Keratinocyte (primary cell): ENCODE data around the gene ZFP36L2. TPM values are rescaled to one million over a fixed set of nuclear protein-coding genes. Genes with fewer than 3 reads are reported as not detected.

Experiments used
- DNase-seq: peaks from one replicate; pipeline ENCODE4 v3.0.0-alpha.2; 2011; ENCODE audit warnings: low read depth, missing footprints, low spot score
- FAIRE-seq: peaks from 2 replicates; lab custom pipeline; 2011; peaks lifted over from hg19 to GRCh38; lab: Jason Lieb, UNC
- H2AFZ ChIP-seq: 2 replicates; pipeline ENCODE4 v1.6.0; 2012; ENCODE audit warnings: low read length, control low read depth, inconsistent platforms; ENCODE audit not compliant: control insufficient read depth
- H3K27ac ChIP-seq: 2 replicates; pipeline ENCODE4 v1.5.1; 2011; ENCODE audit warnings: low read length; ENCODE audit not compliant: control insufficient read depth, insufficient read depth
- H3K27me3 ChIP-seq: 3 replicates; pipeline ENCODE4 v1.6.0; 2011; ENCODE audit warnings: low read length; ENCODE audit not compliant: control insufficient read depth, insufficient read depth; ENCODE audit errors: extremely low read depth
- H3K36me3 ChIP-seq, 2 experiments: 2 replicates in 1 of 2; 3 replicates in 1 of 2; pipeline ENCODE4 v1.5.1; 2011; ENCODE audit warnings: low read length in 2 of 2, mild to moderate bottlenecking in 1 of 2; ENCODE audit not compliant: control insufficient read depth in 2 of 2, insufficient read depth in 2 of 2; ENCODE audit errors: extremely low read depth in 1 of 2
- H3K4me1 ChIP-seq: 3 replicates; pipeline ENCODE4 v1.5.1; 2011; ENCODE audit warnings: low read length; ENCODE audit not compliant: control insufficient read depth, insufficient read depth; ENCODE audit errors: extremely low read depth
- H3K4me2 ChIP-seq: 3 replicates; pipeline ENCODE4 v1.6.0; 2011; ENCODE audit warnings: low read depth, low read length; ENCODE audit not compliant: control insufficient read depth, insufficient read depth; ENCODE audit errors: extremely low read depth
- H3K4me3 ChIP-seq, 3 experiments: fragments of 200-600 bp in 1 of 3; sonication (generic) in 1 of 3; 2 replicates in 2 of 3; 3 replicates in 1 of 3; pipeline ENCODE4 v1.5.1; 2011 to 2016; ENCODE audit warnings: low read length in 3 of 3, mild to moderate bottlenecking in 3 of 3, control low read depth in 2 of 3, inconsistent platforms in 1 of 3, low read depth in 1 of 3, mixed read lengths in 1 of 3, mixed run types in 1 of 3, moderate library complexity in 1 of 3; ENCODE audit not compliant: control insufficient read depth in 2 of 3, insufficient read depth in 2 of 3; ENCODE audit errors: extremely low read depth in 1 of 3
- H3K79me2 ChIP-seq: 2 replicates; pipeline ENCODE4 v1.6.0; 2012; ENCODE audit warnings: low read length; ENCODE audit not compliant: control insufficient read depth, insufficient read depth
- H3K9ac ChIP-seq: 3 replicates; pipeline ENCODE4 v1.6.0; 2011; ENCODE audit warnings: low read length; ENCODE audit not compliant: control insufficient read depth, insufficient read depth; ENCODE audit errors: extremely low read depth
- H3K9me1 ChIP-seq: 3 replicates; pipeline ENCODE4 v1.6.0; 2011; ENCODE audit warnings: low read length; ENCODE audit not compliant: control insufficient read depth, insufficient read depth; ENCODE audit errors: extremely low read depth
- H3K9me3 ChIP-seq: 2 replicates; pipeline ENCODE4 v1.5.1; 2012; ENCODE audit warnings: low read depth, low read length; ENCODE audit not compliant: control insufficient read depth
- H4K20me1 ChIP-seq: 3 replicates; pipeline ENCODE4 v1.6.0; 2011; ENCODE audit warnings: low read length; ENCODE audit not compliant: control insufficient read depth, insufficient read depth; ENCODE audit errors: extremely low read depth
- CTCF ChIP-seq, 3 experiments: IDR thresholded peaks in 1 of 3; conservative IDR thresholded peaks in 1 of 3; optimal IDR thresholded peaks in 1 of 3; 2 replicates in 2 of 3; 3 replicates in 1 of 3; pipeline versions ENCODE3 to v1.5.1; 2011; ENCODE audit warnings: low read length in 3 of 3, mild to moderate bottlenecking in 3 of 3, moderate library complexity in 2 of 3, control low read depth in 1 of 3, inconsistent platforms in 1 of 3; ENCODE audit not compliant: insufficient read depth in 2 of 3; ENCODE audit errors: extremely low read depth in 1 of 3
- EZH2 ChIP-seq: IDR thresholded peaks from one replicate; pipeline ENCODE4 v1.6.1; 2012; ENCODE audit warnings: inconsistent platforms, mild to moderate bottlenecking, low read length, moderate library complexity
- dilution Hi-C: fragments of 300-500 bp; cut with MboI; formaldehyde crosslinking; loops from one replicate; pipeline ENCODE4 v1.7.0; 2020; ENCODE audit warnings: low sequenced_read_pairs; ENCODE audit not compliant: extremely low pct_ligation_motif_present
- polyA minus RNA-seq, 3 experiments: library from RNA; depleted of rRNA, polyadenylated mRNA; stranded (reverse); fragments of >200 nt; gene quantifications; 1 replicate in 1 of 3; 2 replicates in 1 of 3; 3 replicates in 1 of 3; pipeline ENCODE4 v1.2.3, GENCODE V29; 2011
- polyA plus RNA-seq, 5 experiments: library from polyadenylated mRNA; depleted of rRNA in 3 of 5; stranded (reverse) in 3 of 5; stranded (forward) in 1 of 5; unstranded in 1 of 5; fragments of >200 nt; gene quantifications; 1 replicate in 1 of 5; 2 replicates in 3 of 5; 3 replicates in 1 of 5; pipeline versions ENCODE4 v1.2.1 to v1.2.3, GENCODE V29; 2011 to 2012; ENCODE audit warnings: missing spikeins in 2 of 5, low read depth in 1 of 5, low replicate concordance in 1 of 5

The ZFP36L2 gene, protein sequence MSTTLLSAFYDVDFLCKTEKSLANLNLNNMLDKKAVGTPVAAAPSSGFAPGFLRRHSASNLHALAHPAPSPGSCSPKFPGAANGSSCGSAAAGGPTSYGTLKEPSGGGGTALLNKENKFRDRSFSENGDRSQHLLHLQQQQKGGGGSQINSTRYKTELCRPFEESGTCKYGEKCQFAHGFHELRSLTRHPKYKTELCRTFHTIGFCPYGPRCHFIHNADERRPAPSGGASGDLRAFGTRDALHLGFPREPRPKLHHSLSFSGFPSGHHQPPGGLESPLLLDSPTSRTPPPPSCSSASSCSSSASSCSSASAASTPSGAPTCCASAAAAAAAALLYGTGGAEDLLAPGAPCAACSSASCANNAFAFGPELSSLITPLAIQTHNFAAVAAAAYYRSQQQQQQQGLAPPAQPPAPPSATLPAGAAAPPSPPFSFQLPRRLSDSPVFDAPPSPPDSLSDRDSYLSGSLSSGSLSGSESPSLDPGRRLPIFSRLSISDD
- polyA plus RNA-seq, result 27.1 to 52.4 TPM (median 48.5 TPM) in 3 replicates
- 190 TPM for polyA plus RNA-seq (2011; ENCODE audit: low read depth)
- 38.1 and 45.1 TPM in 2 replicates for polyA plus RNA-seq (2011; cell fraction: cytosol; rRNA removed)
- polyA plus RNA-seq (2011; cell fraction: nucleus; rRNA removed), result 77.7 and 84.9 TPM in 2 replicates
- 151 and 162 TPM in 2 replicates for polyA plus RNA-seq (2012; ENCODE audit: low replicate concordance)
- polyA minus RNA-seq, result 7.8 to 24.2 TPM (median 16.0 TPM) in 3 replicates
- 89.6 TPM for polyA minus RNA-seq (2011; cell fraction: cytosol; rRNA and poly(A)+ RNA removed)
- 50.5 and 70.1 TPM in 2 replicates for polyA minus RNA-seq (2011; cell fraction: nucleus; rRNA and poly(A)+ RNA removed)

GRCh38 chr2:43226558-43226954 lies at the start of gene ZFP36L2:
Gene ZFP36L2 (minus strand): TSS chr2:43226606. CDS start chr2:43226315, 291 bp downstream.
- Histone ChIP-seq H3K4me3 (peak within 1 kb of the TSS; percentile 87 to 96 (median 92)), H2AFZ (no peak within 1 kb of the TSS), H3K9ac (peak within 1 kb of the TSS; percentile 94), H3K79me2 (peaks cover 50% of the 10 kb centered on the region), H3K27me3 (no peaks in the 10 kb centered on the region), H4K20me1 (peaks cover 16% of the 10 kb centered on the region), H3K36me3 (peaks cover 10 to 22% of the 10 kb centered on the region in 2 experiments), H3K4me1 (peaks cover 23% of the 10 kb centered on the region), H3K9me1 (no peaks in the 10 kb centered on the region), H3K9me3 (no peaks in the 10 kb centered on the region), H3K27ac (peak within 1 kb of the TSS; percentile 93), H3K4me2 (peak within 1 kb of the TSS; percentile 89)
- DNase-seq, result no peak
- FAIRE-seq, result no peak
- dilution Hi-C loops, result no loop called here
- TF ChIP-seq EZH2, result no peak
- TF ChIP-seq CTCF (optimal IDR thresholded peaks at IDR 0.05 in 1 of 3, IDR thresholded peaks at IDR 0.05 in 1 of 3, conservative IDR thresholded peaks at IDR 0.05 in 1 of 3; ENCODE audit: extremely low read depth in 1 of 3, insufficient read depth in 2 of 3, low read length in 3 of 3), result no peak

- no peaks in the 10 kb centered on the region for H3K79me2 ChIP-seq
- no peaks in the 10 kb centered on the region for H3K9me3 ChIP-seq
- no peak overlapping the region for H3K9ac ChIP-seq
- no peaks in the 10 kb centered on the region for H3K9me1 ChIP-seq
- TF ChIP-seq EZH2 (no peak), CTCF (optimal IDR thresholded peaks at IDR 0.05 in 1 of 3, IDR thresholded peaks at IDR 0.05 in 1 of 3, conservative IDR thresholded peaks at IDR 0.05 in 1 of 3; ENCODE audit: extremely low read depth in 1 of 3, insufficient read depth in 2 of 3, low read length in 3 of 3) (no peak)
- no peak overlapping the region for H3K4me2 ChIP-seq
- no peaks in the 10 kb centered on the region for H4K20me1 ChIP-seq
- H3K36me3 ChIP-seq, result peaks cover 0 to 3% of the 10 kb centered on the region in 2 experiments
- no peak overlapping the region for H3K4me3 ChIP-seq
- H2AFZ ChIP-seq, result no peak overlapping the region
- no peak overlapping the region for H3K27ac ChIP-seq
- H3K27me3 ChIP-seq, result no peaks in the 10 kb centered on the region
- H3K4me1 ChIP-seq, result peaks cover 13% of the 10 kb centered on the region
- DNase-seq (no peak), FAIRE-seq (no peak)
- dilution Hi-C loops, result no loop called here
Measured at GRCh38 chr2:43274721-43275120, 48.3 kb upstream of the ZFP36L2 start.
